Transverse colon (tissue), 4 donors: ENCODE data around the gene CHD2. TPM values are rescaled to one million over a fixed set of nuclear protein-coding genes. Genes with fewer than 3 reads are reported as not detected.

Experiments used
- DNase-seq: peaks from one replicate; pipeline ENCODE4 v3.0.0-alpha.2; 2019
- H3K27ac ChIP-seq, 4 donors: fragments of 200-600 bp; sonication (generic); 2 replicates each; pipeline ENCODE4 v1.5.1; 2016 to 2018; ENCODE audit warnings: inconsistent platforms in 4 of 4
- H3K27me3 ChIP-seq: fragments of 200-600 bp; sonication (generic); 2 replicates; pipeline ENCODE4 v1.5.1; 2017; ENCODE audit warnings: inconsistent platforms
- H3K36me3 ChIP-seq, 4 donors: fragments of 200-600 bp; sonication (generic); 2 replicates each; pipeline ENCODE4 v1.5.1; 2017 to 2019; ENCODE audit warnings: inconsistent platforms in 4 of 4
- H3K4me1 ChIP-seq, 4 donors: fragments of 200-600 bp; sonication (generic); 2 replicates each; pipeline ENCODE4 v1.5.1; 2017 to 2020; ENCODE audit warnings: inconsistent platforms in 4 of 4
- H3K4me3 ChIP-seq, 4 donors: fragments of 200-600 bp; sonication (generic); 1 replicate in 1 of 4; 2 replicates in 3 of 4; pipeline versions ENCODE4 v1.5.1 to v1.6.1; 2017 to 2019; ENCODE audit warnings: inconsistent platforms in 4 of 4
- H3K9me3 ChIP-seq, 2 donors: fragments of 200-600 bp; sonication (generic); 2 replicates each; pipeline ENCODE4 v1.5.1; 2017 to 2019; ENCODE audit warnings: inconsistent platforms in 2 of 2
- CTCF ChIP-seq, 5 experiments: fragments of 200-600 bp in 3 of 5; fragments of 450-650 bp in 2 of 5; sonication (generic) in 3 of 5; IDR thresholded peaks; 1 replicate in 2 of 5; 2 replicates in 3 of 5; pipeline ENCODE4 v1.5.1; 2016 to 2017; ENCODE audit warnings: antibody characterized with exemption in 5 of 5, inconsistent platforms in 3 of 5, mild to moderate bottlenecking in 2 of 5, moderate library complexity in 1 of 5
- EP300 ChIP-seq: sonication (generic); formaldehyde crosslinking; IDR thresholded peaks from one replicate; pipeline ENCODE4 v1.6.1; 2017; ENCODE audit warnings: antibody characterized with exemption, low read depth
- POLR2A ChIP-seq: fragments of 450-650 bp; IDR thresholded peaks from one replicate; pipeline ENCODE4 v1.6.1; 2016; ENCODE audit warnings: antibody characterized with exemption, mild to moderate bottlenecking, moderate library complexity
- POLR2AphosphoS5 ChIP-seq, 3 donors: sonication (generic); formaldehyde crosslinking; IDR thresholded peaks; one replicate each; pipeline ENCODE4 v1.6.1; 2016; ENCODE audit warnings: antibody characterized with exemption in 3 of 3
- WGBS, 2 donors: methylation state at CpG; one replicate each; pipeline ENCODE4 v1.1.5; 2018; ENCODE audit warnings: low coverage in 1 of 2; 5-methylcytosine and 5-hydroxymethylcytosine counted together
- in situ Hi-C, 4 donors: fragments of 200-750 bp; cut with MboI; loops; one replicate each; pipeline versions ENCODE4 v1.15.0 to v1.15.1; 2017; ENCODE audit warnings: low sequenced_read_pairs in 3 of 4, low pct_ligation_motif_present in 1 of 4, low pct_unique_long_range_greater_than_20kb in 1 of 4
- intact Hi-C: fragments of 100-400 bp; cut with DNase I; formaldehyde crosslinking; loops from one replicate; pipeline ENCODE4 v1.15.1; 2023; ENCODE audit warnings: low total_unique reads
- total RNA-seq, 4 donors: library from RNA; depleted of rRNA; stranded (reverse); fragments of >200 nt; gene quantifications; one replicate each; pipeline ENCODE4 v1.1.0, GENCODE V29; 2016

The CHD2 gene
- total RNA-seq, 4 donors from 2014 or later = 90.5 to 190 (median 138) TPM

GRCh38 chr15:93005133-93005532 lies 105.0 kb downstream of the CHD2 start:
- Histone ChIP-seq H3K4me3 (no peak overlapping the region), H3K27ac (no peak overlapping the region), H3K4me1 (no peaks in the 10 kb centered on the region), H3K9me3 (no peaks in the 10 kb centered on the region), H3K27me3 (no peaks in the 10 kb centered on the region), H3K36me3 (peaks cover 0 to 95% (median 41%) of the 10 kb centered on the region in 4 donors)
- in situ Hi-C loops (no loop called here), intact Hi-C loops (no loop called here)
- TF ChIP-seq POLR2AphosphoS5 (IDR thresholded peaks at IDR 0.05) (no peak), EP300 (no peak), POLR2A (no peak), CTCF (IDR thresholded peaks at IDR 0.05) (no peak)
- WGBS, 2 donors = 58 to 91% methylated on average over 2 to 4 of the region's 4 CpGs
- no peak for DNase-seq

- H3K9me3 ChIP-seq = no peaks in the 10 kb centered on the region
Measured at GRCh38 chr15:93007994-93008393, 107.9 kb downstream of the CHD2 start.

GRCh38 chr15:93012786-93013185 lies 112.7 kb downstream of the CHD2 start:
- no peak for DNase-seq
- no peak overlapping the region for H3K27ac ChIP-seq
- H3K9me3 ChIP-seq = no peaks in the 10 kb centered on the region
- TF ChIP-seq EP300 = no peak
- TF ChIP-seq CTCF (IDR thresholded peaks at IDR 0.05) = no peak
- TF ChIP-seq POLR2A = no peak
- no peak for TF ChIP-seq POLR2AphosphoS5 (IDR thresholded peaks at IDR 0.05)
- no peaks in the 10 kb centered on the region for H3K4me1 ChIP-seq
- in situ Hi-C loops = no loop called here
- intact Hi-C loops = no loop called here
- H3K27me3 ChIP-seq = no peaks in the 10 kb centered on the region
- WGBS, 2 donors = 100% methylated on average over 1 of the region's 1 CpG
- peaks cover 0 to 94% (median 47%) of the 10 kb centered on the region in 4 donors for H3K36me3 ChIP-seq
- no peak overlapping the region for H3K4me3 ChIP-seq

More at GRCh38 chr15:93007994-93008393, 107.9 kb downstream of the CHD2 start:
- in situ Hi-C loops (no loop called here), intact Hi-C loops (no loop called here)
- Histone ChIP-seq H3K27ac (no peak overlapping the region), H3K36me3 (peaks cover 0 to 95% (median 40%) of the 10 kb centered on the region in 4 donors), H3K4me3 (no peak overlapping the region), H3K4me1 (no peaks in the 10 kb centered on the region), H3K27me3 (no peaks in the 10 kb centered on the region)
- no peak for DNase-seq
- 100% methylated on average over 1 to 3 of the region's 3 CpGs for WGBS, 2 donors
- no peak for TF ChIP-seq CTCF (IDR thresholded peaks at IDR 0.05)
- TF ChIP-seq POLR2A = no peak
- TF ChIP-seq POLR2AphosphoS5 (IDR thresholded peaks at IDR 0.05) = no peak
- no peak for TF ChIP-seq EP300

GRCh38 chr15:93017526-93017925 lies 117.4 kb downstream of the CHD2 start:
- no peaks in the 10 kb centered on the region for H3K9me3 ChIP-seq
- H3K27ac ChIP-seq = no peak overlapping the region
- WGBS, 2 donors = 77 to 90% methylated on average over 3 to 6 of the region's 6 CpGs
- TF ChIP-seq POLR2AphosphoS5 (IDR thresholded peaks at IDR 0.05) = no peak
- no peak for TF ChIP-seq EP300
- TF ChIP-seq POLR2A = no peak
- TF ChIP-seq CTCF (IDR thresholded peaks at IDR 0.05) = no peak
- intact Hi-C loops = no loop called here
- no peaks in the 10 kb centered on the region for H3K4me1 ChIP-seq
- peaks cover 2 to 93% (median 49%) of the 10 kb centered on the region in 4 donors for H3K36me3 ChIP-seq
- no peak overlapping the region for H3K4me3 ChIP-seq
- in situ Hi-C loops = no loop called here
- DNase-seq = no peak
- no peaks in the 10 kb centered on the region for H3K27me3 ChIP-seq
